Activated CD4-positive, alpha-beta T cell treated with anti-CD3 and anti-CD28 coated beads for 24 hours (primary cell): ENCODE data around the gene EFEMP2.
A peak's percentile ranks its signal among the peaks of the same experiment; 100 is the strongest.

ENCODE experiments used
- DNase-seq, 2 donors: peaks; one replicate each; pipeline ENCODE4 v3.0.0-alpha.2; 2020; ENCODE audit warnings: low read depth in 2 of 2

EFEMP2 gene

GRCh38 chr11:65885231-65885630 lies 12.6 kb upstream of the EFEMP2 start:
- no peak for DNase-seq

DNA sequence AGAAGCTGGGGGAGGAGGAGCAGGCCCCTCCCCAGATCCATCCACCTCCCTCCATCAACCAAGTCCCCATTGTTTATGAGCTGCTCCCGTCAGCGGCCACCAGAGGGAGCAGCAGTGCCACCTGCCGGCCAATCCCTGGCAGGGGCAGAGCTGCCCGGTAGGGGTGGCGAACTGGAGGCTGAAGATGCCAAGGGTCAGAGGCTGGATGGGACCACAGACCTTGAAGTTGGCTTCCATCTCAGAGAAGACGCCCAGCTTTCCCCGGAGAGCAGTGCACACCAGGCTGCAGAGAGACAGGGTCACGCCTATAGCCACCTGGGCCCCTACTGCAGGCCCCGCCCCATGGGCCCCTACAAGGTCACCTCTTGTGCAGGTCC lies 12.1 kb upstream of the EFEMP2 start:
- peak in 1 of 2 donors; percentile 71 for DNase-seq

DNA sequence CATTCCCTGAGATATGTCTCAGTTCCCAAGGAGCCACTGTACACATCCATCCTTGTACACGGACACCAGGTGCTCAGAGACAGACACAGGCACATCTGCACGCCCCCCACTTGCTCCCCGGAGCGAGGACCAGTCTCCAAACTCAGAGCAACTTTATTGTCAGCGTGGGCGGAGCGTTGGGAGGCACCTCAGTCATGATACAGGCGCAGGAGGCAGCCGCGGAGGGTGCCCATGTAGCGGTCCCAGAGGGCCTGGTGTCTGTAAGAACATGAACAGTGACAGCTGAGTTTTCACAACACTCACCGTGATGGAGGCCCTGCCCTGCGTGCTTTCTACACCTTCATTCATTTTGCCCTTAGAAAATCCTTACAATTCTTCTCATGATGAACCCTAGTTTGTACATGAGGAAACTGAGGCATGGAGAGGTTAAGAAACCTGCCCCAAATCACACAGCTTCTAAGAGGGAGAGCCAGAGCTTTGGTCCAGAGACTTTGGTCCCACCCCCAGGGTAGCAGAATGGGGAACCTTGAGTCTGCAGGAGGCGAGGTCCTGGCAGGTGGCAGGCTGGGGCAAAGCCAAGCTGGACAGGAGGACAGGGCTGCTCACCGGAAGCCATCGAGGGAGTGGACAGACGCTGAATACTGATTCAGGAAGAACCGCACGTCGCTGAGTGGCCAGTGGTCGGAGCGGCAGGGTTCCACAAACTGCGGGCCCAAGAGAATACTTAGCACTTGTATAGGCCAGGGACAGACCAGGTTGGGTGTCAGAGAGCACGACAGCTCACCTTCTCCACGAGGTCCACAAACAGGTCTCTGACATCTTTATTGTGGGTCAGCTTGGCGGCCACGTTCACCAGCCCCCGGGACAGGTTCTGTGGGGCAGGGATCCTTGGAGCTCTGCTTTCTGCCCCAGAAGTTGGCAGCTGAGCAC lies 11.5 kb upstream of the EFEMP2 start:
- DNase-seq = no peak

DNA sequence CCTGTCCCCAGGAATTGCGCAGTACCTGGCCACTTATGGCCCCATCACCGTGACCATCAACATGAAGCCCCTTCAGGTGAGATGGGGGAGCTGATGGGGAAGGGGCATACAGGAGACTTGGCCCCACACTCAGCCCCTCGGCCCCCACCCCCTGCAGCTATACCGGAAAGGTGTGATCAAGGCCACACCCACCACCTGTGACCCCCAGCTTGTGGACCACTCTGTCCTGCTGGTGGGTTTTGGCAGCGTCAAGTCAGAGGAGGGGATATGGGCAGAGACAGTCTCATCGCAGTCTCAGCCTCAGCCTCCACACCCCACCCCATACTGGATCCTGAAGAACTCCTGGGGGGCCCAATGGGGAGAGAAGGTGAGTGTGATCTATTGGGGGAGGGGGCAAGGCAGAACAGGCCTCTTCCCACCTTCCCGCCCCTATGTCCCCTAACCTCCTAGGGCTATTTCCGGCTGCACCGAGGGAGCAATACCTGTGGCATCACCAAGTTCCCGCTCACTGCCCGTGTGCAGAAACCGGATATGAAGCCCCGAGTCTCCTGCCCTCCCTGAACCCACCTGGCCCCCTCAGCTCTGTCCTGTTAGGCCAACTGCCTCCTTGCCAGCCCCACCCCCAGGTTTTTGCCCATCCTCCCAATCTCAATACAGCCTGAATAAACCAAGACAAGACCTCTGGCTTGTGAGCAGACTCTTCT lies 10.6 kb upstream of the EFEMP2 start:
- DNase-seq = no peak

GRCh38 chr11:65882120-65883057 lies 9.8 kb upstream of the EFEMP2 start:
- no peak for DNase-seq

DNA sequence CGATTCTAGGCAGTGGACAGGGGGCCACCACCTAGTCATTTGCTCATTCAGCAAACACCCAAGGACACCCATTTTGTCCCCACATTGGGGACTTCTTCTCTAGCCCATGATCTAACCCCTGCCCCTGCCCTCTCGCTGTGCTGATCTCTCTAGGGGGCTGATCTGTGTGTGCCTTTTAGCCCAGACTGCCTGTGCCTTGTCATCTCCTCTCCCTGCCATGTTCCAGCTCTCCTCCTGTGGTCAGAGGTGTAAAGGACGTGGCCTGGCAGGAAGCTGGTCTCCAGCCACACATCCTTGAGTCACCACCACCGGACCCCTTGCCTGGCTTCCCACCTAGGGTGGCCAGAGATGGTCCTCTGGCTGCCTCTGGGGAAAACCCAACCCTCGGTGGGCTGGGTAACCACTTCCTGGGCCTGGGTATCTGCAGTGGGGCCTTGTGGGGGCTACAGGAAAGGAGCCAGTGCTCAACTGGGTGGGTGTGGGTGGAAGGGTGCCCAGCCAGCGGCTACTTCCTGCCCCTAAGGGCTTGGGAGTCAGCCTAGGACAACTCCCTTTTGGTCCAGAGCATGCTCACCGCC lies 8.3 kb upstream of the EFEMP2 start:
- no peak for DNase-seq

DNA sequence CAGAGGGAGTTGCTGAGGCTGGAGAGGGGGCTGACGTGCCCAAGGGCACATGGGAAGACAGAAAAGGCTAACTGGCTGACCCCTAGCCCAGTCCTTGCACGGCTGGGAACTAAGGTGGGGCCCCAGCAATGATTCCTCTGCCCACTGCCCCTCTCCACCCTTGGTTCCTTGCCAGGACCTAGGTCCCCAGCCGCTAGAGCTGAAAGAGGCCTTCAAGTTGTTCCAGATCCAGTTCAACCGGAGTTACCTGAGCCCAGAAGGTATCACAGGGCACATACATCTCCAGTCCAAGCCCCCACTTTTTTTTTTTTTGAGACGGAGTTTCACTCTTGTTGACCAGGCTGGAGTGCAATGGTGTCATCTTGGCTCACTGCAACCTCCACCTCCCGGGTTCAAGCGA lies 7.4 kb upstream of the EFEMP2 start:
- no peak for DNase-seq

DNA sequence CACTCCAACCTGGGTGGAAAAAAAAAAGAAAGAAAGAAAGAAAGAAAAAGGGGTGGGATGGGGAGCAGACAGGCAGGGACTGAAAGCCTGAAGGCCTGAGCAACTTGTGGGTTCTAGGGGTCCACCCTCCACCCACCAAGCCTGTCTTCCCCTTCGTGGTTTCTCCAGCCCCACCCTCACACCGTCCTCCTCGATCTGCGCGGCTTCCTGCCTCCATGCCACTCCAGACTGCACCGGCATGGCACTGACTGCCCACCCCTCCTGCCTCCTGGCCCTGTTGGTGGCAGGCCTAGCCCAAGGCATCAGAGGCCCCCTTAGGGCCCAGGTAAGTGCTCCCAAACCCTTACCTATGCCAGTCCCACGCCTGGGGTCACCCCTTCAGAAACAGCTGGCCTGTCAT lies 7.0 kb upstream of the EFEMP2 start, which contains the start of gene CTSW:
TSS of gene CTSW (plus strand) at position 221 of the 400 bp plus-strand sequence. CDS start at position 239, 18 bp downstream.
- no peak for DNase-seq

- DNase-seq = peak; percentile 94 to 95
Measured at GRCh38 chr11:65873318-65874156, 937 bp upstream of the EFEMP2 start.

DNA sequence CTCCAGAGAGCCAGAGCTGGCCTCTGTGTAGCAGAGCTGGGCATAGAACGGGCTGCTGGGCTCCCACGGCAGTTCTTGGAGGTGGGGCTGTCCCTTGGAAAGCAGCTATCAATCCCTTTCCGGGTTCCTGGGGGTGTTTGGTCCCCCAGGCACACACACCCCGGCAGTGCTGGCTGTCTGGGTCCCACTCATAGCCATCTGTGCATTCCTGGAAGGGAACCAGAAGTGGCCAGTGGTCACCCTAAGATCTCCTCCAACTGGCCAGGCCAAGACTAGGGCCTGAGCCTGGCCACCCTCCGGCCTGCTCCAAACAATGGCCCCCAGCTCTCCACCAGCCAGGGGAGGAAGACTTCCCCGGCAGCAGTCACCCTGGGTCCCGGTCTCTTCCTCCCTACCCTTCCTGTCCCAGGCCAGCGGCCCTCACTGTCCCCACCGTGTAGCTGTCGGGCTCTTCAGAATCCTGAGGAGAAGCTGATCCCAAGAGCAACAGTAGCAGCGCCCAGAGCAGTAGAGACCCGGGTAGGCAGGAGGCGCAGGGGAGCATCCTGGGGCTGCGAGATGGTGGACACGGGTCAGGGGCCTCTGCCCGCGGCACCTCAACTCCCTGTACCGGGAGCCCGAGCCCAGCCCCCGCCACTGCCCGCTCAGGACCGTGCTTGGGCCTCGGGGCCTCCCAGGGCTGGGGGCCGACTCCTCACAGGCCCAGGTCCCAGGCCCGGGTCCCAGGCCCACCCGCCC lies 620 bp downstream of the EFEMP2 start:
- DNase-seq = no peak

DNA sequence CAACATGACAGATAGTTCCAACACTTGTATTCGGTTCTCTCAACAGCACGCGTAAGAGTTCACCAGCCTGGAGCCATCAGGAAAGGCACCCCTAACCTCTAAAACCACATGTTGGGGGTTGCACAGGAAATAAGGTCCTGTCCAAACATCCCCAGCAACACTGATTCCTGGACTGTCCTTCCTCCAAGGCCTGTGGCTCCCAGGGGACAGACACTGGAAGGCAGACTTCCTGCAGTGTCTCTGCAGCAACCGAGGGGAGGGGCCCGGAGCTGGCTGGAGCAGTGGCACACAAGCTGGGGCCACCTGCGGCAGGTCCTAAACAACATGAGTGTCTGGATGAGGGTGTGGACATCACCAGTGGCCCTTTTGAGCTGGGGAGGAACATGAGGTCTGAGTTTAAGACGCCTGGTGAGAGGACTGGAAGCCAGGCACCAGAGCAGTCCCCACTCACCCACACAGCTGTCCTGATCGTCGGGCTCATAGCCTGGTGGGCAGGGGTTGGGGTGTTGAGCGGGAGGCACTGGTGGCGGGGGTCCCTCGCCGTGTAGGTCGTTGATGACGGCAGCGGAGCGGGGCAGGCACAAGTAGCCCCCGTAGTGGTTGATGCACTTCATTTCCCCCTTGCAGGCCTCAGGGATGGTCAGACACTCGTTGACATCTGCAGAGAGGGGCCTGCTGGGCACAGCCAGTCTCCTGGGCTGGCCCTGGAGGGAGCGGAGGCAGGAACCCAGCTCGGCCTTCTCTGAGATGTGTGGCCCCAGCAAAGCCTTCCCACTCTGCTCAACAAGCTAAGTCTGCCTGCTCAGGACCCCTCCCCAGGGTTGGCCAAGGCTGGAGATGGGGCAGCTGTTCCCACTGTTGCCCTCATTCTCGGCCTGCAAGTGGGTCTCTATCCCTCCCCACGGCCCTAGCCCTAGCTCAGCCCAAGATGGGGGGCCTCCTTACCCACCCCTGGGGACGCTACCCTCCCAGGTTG lies 1.6 kb downstream of the EFEMP2 start:
- DNase-seq = no peak

GRCh38 chr11:65870307-65870658 lies 2.3 kb downstream of the EFEMP2 start:
- no peak for DNase-seq

GRCh38 chr11:65869643-65870306 lies 2.8 kb downstream of the EFEMP2 start:
- DNase-seq = no peak

DNA sequence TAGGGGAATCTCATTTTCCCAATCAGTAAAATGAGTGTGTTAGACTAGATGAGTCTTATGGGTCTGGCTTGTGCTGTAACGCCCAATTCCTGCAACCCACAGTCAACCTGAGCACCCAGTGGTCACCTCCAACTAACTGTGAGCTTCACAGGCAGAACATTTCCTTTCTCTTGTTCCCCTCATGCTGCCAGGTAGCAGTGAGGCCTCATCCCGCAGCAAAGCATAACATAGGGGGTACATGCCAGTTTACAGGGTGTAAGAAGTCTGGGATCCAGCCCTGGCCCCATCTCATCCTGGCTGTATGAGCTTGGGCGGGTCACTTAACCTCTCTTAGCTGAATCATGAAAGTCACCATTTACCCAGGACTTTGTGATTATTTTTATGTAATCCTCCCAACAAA lies 3.7 kb downstream of the EFEMP2 start:
- no peak for DNase-seq

DNA sequence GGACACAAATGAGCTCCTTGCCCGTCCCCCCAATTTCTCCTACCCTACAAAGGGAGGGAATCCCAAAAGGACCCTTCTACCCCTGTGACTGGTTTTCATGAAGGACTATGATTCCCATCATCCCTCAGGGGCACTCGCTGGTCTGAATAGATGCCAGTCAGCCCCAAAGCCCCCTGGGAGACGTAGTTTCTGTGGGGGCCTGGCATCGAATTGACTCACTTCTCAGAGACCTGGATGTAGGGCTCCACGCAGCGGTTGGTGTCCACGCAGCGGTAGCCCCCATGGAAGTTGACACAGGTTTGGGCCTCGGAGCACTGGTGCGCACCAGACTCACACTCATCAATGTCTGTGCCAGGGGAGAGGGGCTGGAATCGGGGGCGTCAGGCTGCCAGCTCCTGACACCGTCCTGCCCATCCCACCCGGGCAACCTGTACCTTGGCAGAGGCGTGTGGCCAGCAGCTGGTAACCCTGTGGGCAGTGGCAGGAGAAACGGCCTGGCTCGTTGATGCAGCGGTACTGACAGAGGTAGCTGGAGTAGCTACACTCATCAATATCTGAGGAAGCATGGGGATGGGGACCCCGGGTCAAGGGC lies 4.4 kb downstream of the EFEMP2 start:
- no peak for DNase-seq

GRCh38 chr11:65867284-65868071 lies 5.1 kb downstream of the EFEMP2 start:
- DNase-seq = no peak
